ENCODE results near the gene INTS12. TPM values are rescaled to one million over a fixed set of nuclear protein-coding genes. Genes with fewer than 3 reads are reported as not detected.

Gene INTS12
- total and polyA plus RNA-seq, 2 of the 8 experiments (the other 6 are each of a cell fraction or from before 2014, with no cell fraction given): 12.3 to 14.1 TPM

DNA sequence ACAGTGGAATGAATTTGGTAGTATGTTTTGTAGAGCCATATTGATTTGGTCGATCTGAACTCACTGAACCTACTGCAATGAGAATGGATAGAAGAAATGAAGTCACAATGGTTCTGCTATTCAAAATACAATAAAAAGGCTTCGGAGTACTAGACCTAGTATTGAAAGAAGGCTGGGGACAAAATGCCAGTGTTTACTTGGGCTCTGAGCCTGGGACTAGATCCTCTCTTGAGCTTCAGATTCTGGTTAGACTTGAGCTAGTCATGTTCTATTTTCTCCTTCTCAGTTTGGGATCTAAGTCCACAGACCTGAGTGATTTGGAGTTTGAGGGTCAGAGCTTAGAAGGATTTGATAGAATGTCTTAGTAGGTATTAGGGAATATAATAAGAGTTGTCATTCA, 9.9 kb downstream of the INTS12 start:
- Histone ChIP-seq H2BK20ac (ENCODE audit: low read length) (no peak overlapping the region), H2BK15ac (ENCODE audit: low read length) (no peak overlapping the region), H3K23ac (ENCODE audit: insufficient read length) (no peak overlapping the region), H4K91ac (replicated peaks; ENCODE audit: insufficient read length, low read length) (no peak overlapping the region), H2AK5ac (ENCODE audit: low read depth, low read length) (no peak overlapping the region), H4K20me1 (replicated peaks in 1 of 2; ENCODE audit: control insufficient read depth in 1 of 2, insufficient read depth in 2 of 2, low read length in 2 of 2) (no peaks in the 10 kb centered on the region), H4K5ac (ENCODE audit: insufficient read length, low read depth, low read length) (no peak overlapping the region), H3K79me2 (ENCODE audit: control insufficient read depth in 1 of 2, insufficient read depth in 2 of 2, low read length in 2 of 2) (no peaks in the 10 kb centered on the region), H3K4me2 (ENCODE audit: insufficient read depth in 1 of 2, low read depth in 2 of 2, low read length in 2 of 2) (no peak overlapping the region), H3K56ac (replicated peaks; ENCODE audit: insufficient read length, low read depth, low read length) (no peak overlapping the region), H3K4me3 (ENCODE audit: extremely low read depth in 1 of 4, insufficient read depth in 2 of 4, low read depth in 3 of 4, low read length in 4 of 4) (no peak overlapping the region), H3K27me3 (replicated peaks in 1 of 4; ENCODE audit: control insufficient read depth in 3 of 4, extremely low read depth in 1 of 4, insufficient read depth in 3 of 4, low read length in 3 of 4) (no peaks in the 10 kb centered on the region), H3K9ac (replicated peaks in 1 of 4; ENCODE audit: extremely low read depth in 1 of 4, low read depth in 3 of 4, low read length in 3 of 4) (no peak overlapping the region), H3K36me3 (ENCODE audit: control insufficient read depth in 2 of 4, insufficient read depth in 4 of 4, low read length in 3 of 4) (no peaks in the 10 kb centered on the region; a peak in 1 of 8 replicates), H2BK5ac (ENCODE audit: low read depth, low read length) (no peak overlapping the region), H2AFZ (ENCODE audit: low read length) (no peak overlapping the region), H2BK12ac (ENCODE audit: low read depth, low read length) (no peak overlapping the region), H3K4ac (replicated peaks; ENCODE audit: insufficient read length, low read depth, low read length) (no peak overlapping the region), H3K79me1 (ENCODE audit: low read depth, low read length) (no peaks in the 10 kb centered on the region), H3K18ac (ENCODE audit: extremely low read depth, low read length) (no peak overlapping the region), H3K4me1 (replicated peaks in 1 of 4; ENCODE audit: control insufficient read depth in 3 of 4, insufficient read depth in 4 of 4, low read length in 3 of 4) (no peaks in the 10 kb centered on the region), H2BK120ac (replicated peaks; ENCODE audit: low read depth, low read length) (no peak overlapping the region), H3K27ac (ENCODE audit: low read depth, low read length) (no peak overlapping the region), H4K8ac (ENCODE audit: extremely low read depth, insufficient read depth, low read length) (no peak overlapping the region), H3K23me2 (ENCODE audit: low read depth, low read length) (no peaks in the 10 kb centered on the region; the same call in 1 of the 2 replicates), H3K9me3 (ENCODE audit: insufficient read depth in 2 of 2, low read depth in 1 of 2, low read length in 1 of 2) (no peaks in the 10 kb centered on the region), H3K14ac (ENCODE audit: insufficient read length) (no peak overlapping the region)
- POLR2A ChIA-PET (ENCODE audit: partially characterized antibody): interaction anchor here (2.0 kb wide), 1 partner anchor 10 kb away, joined by 5 read pairs; the partner anchor contains the start of genes GSTCD and INTS12
- CTCF ChIA-PET (ENCODE audit: partially characterized antibody): interaction anchor here (0.7 kb wide), 1 partner anchor 10 kb away, joined by 4 read pairs; no protein-coding TSS in a partner anchor
- no peak for DNase-seq (ENCODE audit: low read depth in 1 of 2, low spot score in 2 of 2)
- 90% methylated on average over 2 of the region's 2 CpGs; no CpG with 5 or more reads in 1 of the 2 experiments for WGBS, 2 experiments (ENCODE audit: extremely low coverage in 1 of 2, insufficient coverage in 1 of 2, insufficient read length in 1 of 2, insufficient replicate concordance in 2 of 2, low coverage in 1 of 2, low lambda C conversion rate in 2 of 2, missing lambda C conversion rate in 1 of 2)
- no peak for FAIRE-seq
- TF ChIP-seq KDM1A (IDR thresholded peaks at IDR 0.05; ENCODE audit: borderline replicate concordance, low read length): no peak
- TF ChIP-seq SIN3A (conservative IDR thresholded peaks at IDR 0.05 in 1 of 2, IDR thresholded peaks at IDR 0.05 in 1 of 2; ENCODE audit: low read depth in 1 of 2, low read length in 2 of 2): no peak
- TF ChIP-seq EP300 (IDR thresholded peaks at IDR 0.05; ENCODE audit: borderline replicate concordance in 1 of 2, low read depth in 2 of 2, low read length in 2 of 2): no peak
- TF ChIP-seq ZNF274 (IDR thresholded peaks at IDR 0.05; ENCODE audit: borderline replicate concordance, extremely low read depth, low read length): no peak
- TF ChIP-seq KDM4A (IDR thresholded peaks at IDR 0.05; ENCODE audit: low read depth, low read length, severe bottlenecking): no peak
- no peak for TF ChIP-seq MAFK (IDR thresholded peaks at IDR 0.05; ENCODE audit: low read depth, low read length)
- TF ChIP-seq SRF (IDR thresholded peaks at IDR 0.05; ENCODE audit: low read depth, low read length): no peak
- no peak for TF ChIP-seq CHD2 (IDR thresholded peaks at IDR 0.05; ENCODE audit: low read length)
- TF ChIP-seq CEBPB (IDR thresholded peaks at IDR 0.05; ENCODE audit: low read depth, low read length): no peak
- no peak for TF ChIP-seq SUZ12 (IDR thresholded peaks at IDR 0.05; ENCODE audit: low read length)
- TF ChIP-seq, protein P1, sequence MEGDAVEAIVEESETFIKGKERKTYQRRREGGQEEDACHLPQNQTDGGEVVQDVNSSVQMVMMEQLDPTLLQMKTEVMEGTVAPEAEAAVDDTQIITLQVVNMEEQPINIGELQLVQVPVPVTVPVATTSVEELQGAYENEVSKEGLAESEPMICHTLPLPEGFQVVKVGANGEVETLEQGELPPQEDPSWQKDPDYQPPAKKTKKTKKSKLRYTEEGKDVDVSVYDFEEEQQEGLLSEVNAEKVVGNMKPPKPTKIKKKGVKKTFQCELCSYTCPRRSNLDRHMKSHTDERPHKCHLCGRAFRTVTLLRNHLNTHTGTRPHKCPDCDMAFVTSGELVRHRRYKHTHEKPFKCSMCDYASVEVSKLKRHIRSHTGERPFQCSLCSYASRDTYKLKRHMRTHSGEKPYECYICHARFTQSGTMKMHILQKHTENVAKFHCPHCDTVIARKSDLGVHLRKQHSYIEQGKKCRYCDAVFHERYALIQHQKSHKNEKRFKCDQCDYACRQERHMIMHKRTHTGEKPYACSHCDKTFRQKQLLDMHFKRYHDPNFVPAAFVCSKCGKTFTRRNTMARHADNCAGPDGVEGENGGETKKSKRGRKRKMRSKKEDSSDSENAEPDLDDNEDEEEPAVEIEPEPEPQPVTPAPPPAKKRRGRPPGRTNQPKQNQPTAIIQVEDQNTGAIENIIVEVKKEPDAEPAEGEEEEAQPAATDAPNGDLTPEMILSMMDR (IDR thresholded peaks at IDR 0.05; ENCODE audit: control extremely low read depth in 1 of 3, insufficient read depth in 1 of 3, low read depth in 1 of 3, low read length in 3 of 3): no peak
- no peak for TF ChIP-seq SIRT6 (IDR thresholded peaks at IDR 0.05; ENCODE audit: low read length)
